ENCODE measurements around the gene KCNJ4. TPM values are rescaled to one million over a fixed set of nuclear protein-coding genes. Genes with fewer than 3 reads are reported as not detected.

KCNJ4 gene
- polyA plus RNA-seq, 1 donor (not counting 4 experiments of a cell fraction or from before 2014, with no cell fraction given): not detected

GRCh38 chr22:38490915-38491314 lies 35.9 kb upstream of the KCNJ4 start:
- Histone ChIP-seq H3K27ac (ENCODE audit: control insufficient read depth, insufficient read depth, low read length) (no peak overlapping the region), H3K36me3 (ENCODE audit: control insufficient read depth in 2 of 2, extremely low read depth in 1 of 2, insufficient read depth in 2 of 2, low read length in 2 of 2) (peaks cover 48 to 74% of the 10 kb centered on the region in 2 experiments), H3K27me3 (ENCODE audit: control insufficient read depth, extremely low read depth, insufficient read depth, low read length) (no peaks in the 10 kb centered on the region), H3K9me1 (ENCODE audit: control insufficient read depth, extremely low read depth, insufficient read depth, low read length) (peaks cover 3% of the 10 kb centered on the region), H3K4me1 (ENCODE audit: control insufficient read depth, extremely low read depth, insufficient read depth, low read length) (no peaks in the 10 kb centered on the region), H3K79me2 (ENCODE audit: control insufficient read depth, insufficient read depth, low read length) (peaks cover 44% of the 10 kb centered on the region), H2AFZ (ENCODE audit: control insufficient read depth, low read length) (no peak overlapping the region), H4K20me1 (ENCODE audit: control insufficient read depth, extremely low read depth, insufficient read depth, low read length) (peaks cover 26% of the 10 kb centered on the region), H3K4me3 (ENCODE audit: control insufficient read depth in 2 of 3, extremely low read depth in 1 of 3, insufficient read depth in 2 of 3, low read depth in 1 of 3, low read length in 3 of 3) (no peak overlapping the region), H3K4me2 (ENCODE audit: control insufficient read depth, extremely low read depth, insufficient read depth, low read depth, low read length) (no peak overlapping the region), H3K9ac (ENCODE audit: control insufficient read depth, extremely low read depth, insufficient read depth, low read length) (no peak overlapping the region), H3K9me3 (ENCODE audit: control insufficient read depth, low read depth, low read length) (no peaks in the 10 kb centered on the region)
- TF ChIP-seq CTCF (optimal IDR thresholded peaks at IDR 0.05 in 1 of 3, IDR thresholded peaks at IDR 0.05 in 1 of 3, conservative IDR thresholded peaks at IDR 0.05 in 1 of 3; ENCODE audit: extremely low read depth in 1 of 3, insufficient read depth in 2 of 3, low read length in 3 of 3) (no peak), EZH2 (IDR thresholded peaks at IDR 0.05; ENCODE audit: low read length) (no peak)
- DNase-seq (ENCODE audit: low read depth, low spot score) (no peak), FAIRE-seq (no peak)
- dilution Hi-C loops (cut with MboI; ENCODE audit: extremely low pct_ligation_motif_present, low sequenced_read_pairs): no loop called here

DNA sequence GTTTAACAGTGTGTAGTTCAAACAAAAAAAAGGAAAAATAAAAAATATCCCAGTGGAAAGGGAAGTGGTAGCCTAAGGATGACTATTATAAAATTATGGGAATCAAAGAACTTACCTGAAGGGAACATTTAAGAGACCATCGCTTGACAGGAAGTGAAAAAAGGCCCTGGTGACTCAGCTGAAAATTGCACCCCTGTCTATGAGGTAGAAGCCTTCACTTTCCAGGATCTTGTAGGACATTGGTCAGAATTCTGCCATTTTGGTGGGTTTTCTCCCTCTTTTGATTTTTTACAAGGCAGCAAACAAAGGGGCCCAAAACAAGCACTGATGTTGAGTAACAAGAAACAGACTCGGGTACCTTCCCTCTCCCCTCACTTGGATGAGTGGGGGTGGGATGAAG lies 35.5 kb upstream of the KCNJ4 start:
- H3K9ac ChIP-seq (ENCODE audit: control insufficient read depth, extremely low read depth, insufficient read depth, low read length): no peak overlapping the region

More for the DNA sequence above, 35.5 kb upstream of the KCNJ4 start:
- dilution Hi-C loops (cut with MboI; ENCODE audit: extremely low pct_ligation_motif_present, low sequenced_read_pairs): no loop called here
- Histone ChIP-seq H3K27me3 (ENCODE audit: control insufficient read depth, extremely low read depth, insufficient read depth, low read length) (no peaks in the 10 kb centered on the region), H3K36me3 (ENCODE audit: control insufficient read depth in 2 of 2, extremely low read depth in 1 of 2, insufficient read depth in 2 of 2, low read length in 2 of 2) (peaks cover 48 to 77% of the 10 kb centered on the region in 2 experiments), H4K20me1 (ENCODE audit: control insufficient read depth, extremely low read depth, insufficient read depth, low read length) (peaks cover 27% of the 10 kb centered on the region), H3K9me3 (ENCODE audit: control insufficient read depth, low read depth, low read length) (no peaks in the 10 kb centered on the region), H3K9me1 (ENCODE audit: control insufficient read depth, extremely low read depth, insufficient read depth, low read length) (peaks cover 3% of the 10 kb centered on the region), H3K4me2 (ENCODE audit: control insufficient read depth, extremely low read depth, insufficient read depth, low read depth, low read length) (no peak overlapping the region), H2AFZ (ENCODE audit: control insufficient read depth, low read length) (no peak overlapping the region), H3K4me3 (ENCODE audit: control insufficient read depth in 2 of 3, extremely low read depth in 1 of 3, insufficient read depth in 2 of 3, low read depth in 1 of 3, low read length in 3 of 3) (no peak overlapping the region), H3K79me2 (ENCODE audit: control insufficient read depth, insufficient read depth, low read length) (peaks cover 43% of the 10 kb centered on the region), H3K27ac (ENCODE audit: control insufficient read depth, insufficient read depth, low read length) (peak overlapping the region; percentile 19), H3K4me1 (ENCODE audit: control insufficient read depth, extremely low read depth, insufficient read depth, low read length) (no peaks in the 10 kb centered on the region)
- DNase-seq (ENCODE audit: low read depth, low spot score) (no peak), FAIRE-seq (no peak)
- no peak for TF ChIP-seq CTCF (optimal IDR thresholded peaks at IDR 0.05 in 1 of 3, IDR thresholded peaks at IDR 0.05 in 1 of 3, conservative IDR thresholded peaks at IDR 0.05 in 1 of 3; ENCODE audit: extremely low read depth in 1 of 3, insufficient read depth in 2 of 3, low read length in 3 of 3)
- TF ChIP-seq EZH2 (IDR thresholded peaks at IDR 0.05; ENCODE audit: low read length): no peak
